PFSK-1 (cell line): ENCODE measurements around the gene MDN1.

ENCODE experiments used
- REST ChIP-seq, 2 experiments: IDR thresholded peaks; 2 replicates each; pipeline versions ENCODE4 v1.6.1 to v1.8.0; 2011 to 2012; ENCODE audit warnings: low read depth in 2 of 2, low read length in 2 of 2, control low read depth in 1 of 2, inconsistent platforms in 1 of 2, mild to moderate bottlenecking in 1 of 2, moderate library complexity in 1 of 2; ENCODE audit not compliant: insufficient read depth in 1 of 2
- SIN3A ChIP-seq: IDR thresholded peaks from 2 replicates; pipeline ENCODE4 v1.6.1; 2012; ENCODE audit warnings: mild to moderate bottlenecking, low read length, moderate library complexity, borderline replicate concordance; ENCODE audit not compliant: insufficient read depth
- TAF1 ChIP-seq: IDR thresholded peaks from 2 replicates; pipeline ENCODE4 v1.6.1; 2012; ENCODE audit warnings: low read length, control low read depth, borderline replicate concordance; ENCODE audit not compliant: insufficient read depth

GRCh38 chr6:89708316-89708715 is 111.3 kb downstream of the MDN1 start:
- TF ChIP-seq TAF1, result no peak
- TF ChIP-seq REST (IDR thresholded peaks at IDR 0.05; ENCODE audit: insufficient read depth in 1 of 2, low read depth in 2 of 2, low read length in 2 of 2), result no peak
- no peak for TF ChIP-seq SIN3A
